Gastrocnemius medialis (tissue), 4 donors: ENCODE results near the gene MED25. TPM values are rescaled to one million over a fixed set of nuclear protein-coding genes. Genes with fewer than 3 reads are reported as not detected.

Experiments used
- ATAC-seq, 2 donors: fragments of 150-250 bp; one replicate each; pipeline ENCODE4 v1.9.1; 2016
- DNase-seq, 2 donors: peaks; one replicate each; pipeline ENCODE4 v3.0.0-alpha.2; 2019
- H3K27ac ChIP-seq, 4 donors: fragments of 200-600 bp; sonication (generic); 1 replicate in 1 of 4; 2 replicates in 3 of 4; pipeline ENCODE4 v1.5.1; 2016 to 2018; ENCODE audit warnings: mild to moderate bottlenecking in 2 of 4, moderate library complexity in 1 of 4
- H3K27me3 ChIP-seq, 3 donors: fragments of 200-600 bp; sonication (generic) in 2 of 3; 1 replicate in 1 of 3; 2 replicates in 2 of 3; pipeline versions ENCODE4 v1.5.1 to v1.6.0; 2016 to 2019; ENCODE audit warnings: mild to moderate bottlenecking in 1 of 3, moderate library complexity in 1 of 3
- H3K36me3 ChIP-seq, 2 donors: fragments of 200-600 bp; sonication (generic) in 1 of 2; one replicate each; pipeline ENCODE4 v1.5.1; 2017 to 2018
- H3K4me1 ChIP-seq, 2 donors: fragments of 200-600 bp; sonication (generic) in 1 of 2; one replicate each; pipeline ENCODE4 v1.5.1; 2016 to 2017; ENCODE audit warnings: mild to moderate bottlenecking in 2 of 2
- H3K4me3 ChIP-seq, 4 donors: fragments of 200-600 bp; sonication (generic) in 3 of 4; 1 replicate in 1 of 4; 2 replicates in 3 of 4; pipeline ENCODE4 v1.5.1; 2016 to 2019; ENCODE audit warnings: mild to moderate bottlenecking in 2 of 4
- H3K9me3 ChIP-seq, 3 donors: fragments of 200-600 bp; sonication (generic) in 2 of 3; 1 replicate in 1 of 3; 2 replicates in 2 of 3; pipeline ENCODE4 v1.5.1; 2016 to 2019
- POLR2A ChIP-seq, 2 donors: fragments of 450-650 bp; IDR thresholded peaks; one replicate each; pipeline ENCODE4 v1.6.1; 2017; ENCODE audit warnings: antibody characterized with exemption in 2 of 2, mild to moderate bottlenecking in 2 of 2, moderate library complexity in 2 of 2
- in situ Hi-C, 4 donors: fragments of 200-750 bp; cut with MboI; loops; one replicate each; pipeline versions ENCODE4 v1.15.0 to v1.8.0; 2017; ENCODE audit warnings: low sequenced_read_pairs in 4 of 4
- intact Hi-C: fragments of 100-400 bp; cut with DNase I; formaldehyde crosslinking; loops from one replicate; pipeline ENCODE4 v1.15.1; 2023; ENCODE audit warnings: low total_unique reads
- total RNA-seq, 4 donors: library from RNA; depleted of rRNA; stranded (reverse); fragments of >200 nt; gene quantifications; one replicate each; pipeline versions ENCODE4 v1.1.0 to v1.2.3, GENCODE V29; 2016
- TF ChIP-seq, protein P1 (sequence below), 5 experiments: fragments of 450-650 bp in 3 of 5; fragments of 200-600 bp in 2 of 5; sonication (generic) in 2 of 5; IDR thresholded peaks in 4 of 5; conservative IDR thresholded peaks in 1 of 5; 1 replicate in 4 of 5; 2 replicates in 1 of 5; pipeline ENCODE4 v1.5.1; 2016 to 2019; ENCODE audit warnings: antibody characterized with exemption in 5 of 5, mild to moderate bottlenecking in 3 of 5, moderate library complexity in 3 of 5

MED25 gene
- total RNA-seq, 4 donors from 2014 or later = 46.6 to 105 (median 78.7) TPM

DNA sequence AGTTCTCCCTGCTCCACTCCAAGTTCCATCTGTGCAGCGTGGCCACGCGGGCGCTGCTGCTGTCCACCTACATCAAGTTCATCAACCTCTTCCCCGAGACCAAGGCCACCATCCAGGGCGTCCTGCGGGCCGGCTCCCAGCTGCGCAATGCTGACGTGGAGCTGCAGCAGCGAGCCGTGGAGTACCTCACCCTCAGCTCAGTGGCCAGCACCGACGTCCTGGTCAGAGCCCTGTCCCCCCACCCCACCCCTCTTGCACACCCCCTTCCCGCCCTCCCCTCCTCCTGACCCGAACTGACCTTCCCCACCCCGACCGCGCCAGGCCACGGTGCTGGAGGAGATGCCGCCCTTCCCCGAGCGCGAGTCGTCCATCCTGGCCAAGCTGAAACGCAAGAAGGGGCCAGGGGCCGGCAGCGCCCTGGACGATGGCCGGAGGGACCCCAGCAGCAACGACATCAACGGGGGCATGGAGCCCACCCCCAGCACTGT, 16.6 kb upstream of the MED25 start:
- H3K27ac ChIP-seq = peak overlapping the region; percentile 56 to 73 (median 62)
- H3K27me3 ChIP-seq = no peaks in the 10 kb centered on the region
- peak overlapping the region in 3 of 4 donors; percentile 26 to 45 (median 42) for H3K4me3 ChIP-seq
- H3K36me3 ChIP-seq = peaks cover 0 to 57% of the 10 kb centered on the region in 2 donors
- ATAC-seq (no peak), DNase-seq (no peak)
- TF ChIP-seq, protein P1, sequence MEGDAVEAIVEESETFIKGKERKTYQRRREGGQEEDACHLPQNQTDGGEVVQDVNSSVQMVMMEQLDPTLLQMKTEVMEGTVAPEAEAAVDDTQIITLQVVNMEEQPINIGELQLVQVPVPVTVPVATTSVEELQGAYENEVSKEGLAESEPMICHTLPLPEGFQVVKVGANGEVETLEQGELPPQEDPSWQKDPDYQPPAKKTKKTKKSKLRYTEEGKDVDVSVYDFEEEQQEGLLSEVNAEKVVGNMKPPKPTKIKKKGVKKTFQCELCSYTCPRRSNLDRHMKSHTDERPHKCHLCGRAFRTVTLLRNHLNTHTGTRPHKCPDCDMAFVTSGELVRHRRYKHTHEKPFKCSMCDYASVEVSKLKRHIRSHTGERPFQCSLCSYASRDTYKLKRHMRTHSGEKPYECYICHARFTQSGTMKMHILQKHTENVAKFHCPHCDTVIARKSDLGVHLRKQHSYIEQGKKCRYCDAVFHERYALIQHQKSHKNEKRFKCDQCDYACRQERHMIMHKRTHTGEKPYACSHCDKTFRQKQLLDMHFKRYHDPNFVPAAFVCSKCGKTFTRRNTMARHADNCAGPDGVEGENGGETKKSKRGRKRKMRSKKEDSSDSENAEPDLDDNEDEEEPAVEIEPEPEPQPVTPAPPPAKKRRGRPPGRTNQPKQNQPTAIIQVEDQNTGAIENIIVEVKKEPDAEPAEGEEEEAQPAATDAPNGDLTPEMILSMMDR (IDR thresholded peaks at IDR 0.05 in 4 of 5, conservative IDR thresholded peaks at IDR 0.05 in 1 of 5) = no peak
- TF ChIP-seq POLR2A (IDR thresholded peaks at IDR 0.05) = no peak
- in situ Hi-C loops = no loop called here
- no peaks in the 10 kb centered on the region for H3K9me3 ChIP-seq
- peaks cover 0 to 12% of the 10 kb centered on the region in 2 donors for H3K4me1 ChIP-seq
- intact Hi-C loops = no loop called here

DNA sequence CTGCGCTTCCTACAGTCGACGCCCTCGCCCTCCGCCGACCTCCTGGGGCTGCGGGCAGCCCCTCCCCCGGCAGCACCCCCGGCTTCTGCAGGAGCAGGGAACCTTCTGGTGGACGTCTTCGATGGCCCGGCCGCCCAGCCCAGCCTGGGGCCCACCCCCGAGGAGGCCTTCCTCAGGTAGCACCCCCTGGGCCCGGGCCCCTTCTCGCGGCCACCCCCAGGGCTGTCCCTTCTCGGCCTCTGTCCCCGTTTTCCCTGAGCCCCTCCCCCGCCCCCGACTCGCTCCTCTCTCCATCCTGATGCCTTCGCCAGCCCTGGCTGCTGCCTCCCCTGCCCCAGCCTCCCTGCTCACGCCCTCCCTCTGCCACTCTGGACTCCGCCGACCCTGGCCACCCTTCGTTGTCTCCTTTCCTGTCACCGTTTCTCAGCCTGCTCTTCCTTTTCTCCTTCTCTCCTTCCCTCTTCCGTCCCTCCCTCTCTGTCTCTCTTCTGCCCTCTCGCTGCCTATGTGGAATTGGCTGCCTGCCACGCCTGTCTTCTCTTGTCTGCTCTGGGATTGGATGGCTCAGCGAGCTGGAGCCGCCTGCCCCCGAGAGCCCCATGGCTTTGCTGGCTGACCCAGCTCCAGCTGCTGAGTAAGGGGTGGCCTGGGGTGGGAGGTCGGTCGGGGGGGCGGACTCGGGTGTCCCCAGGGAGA, 16.0 kb upstream of the MED25 start:
- Histone ChIP-seq H3K27ac (peak overlapping the region; percentile 56 to 73 (median 62)), H3K4me3 (peak overlapping the region; percentile 26 to 45 (median 34)), H3K9me3 (no peaks in the 10 kb centered on the region), H3K27me3 (no peaks in the 10 kb centered on the region), H3K36me3 (peaks cover 0 to 50% of the 10 kb centered on the region in 2 donors), H3K4me1 (peaks cover 0 to 12% of the 10 kb centered on the region in 2 donors)
- intact Hi-C loops = no loop called here
- DNase-seq (peak; percentile 82 to 87), ATAC-seq (peak; percentile 83 to 86)
- TF ChIP-seq, protein P1 (IDR thresholded peaks at IDR 0.05 in 4 of 5, conservative IDR thresholded peaks at IDR 0.05 in 1 of 5) = peak in 4 of 5 experiments; percentile 30 to 48 (median 44)
- no peak for TF ChIP-seq POLR2A (IDR thresholded peaks at IDR 0.05)
- in situ Hi-C loops = no loop called here

DNA sequence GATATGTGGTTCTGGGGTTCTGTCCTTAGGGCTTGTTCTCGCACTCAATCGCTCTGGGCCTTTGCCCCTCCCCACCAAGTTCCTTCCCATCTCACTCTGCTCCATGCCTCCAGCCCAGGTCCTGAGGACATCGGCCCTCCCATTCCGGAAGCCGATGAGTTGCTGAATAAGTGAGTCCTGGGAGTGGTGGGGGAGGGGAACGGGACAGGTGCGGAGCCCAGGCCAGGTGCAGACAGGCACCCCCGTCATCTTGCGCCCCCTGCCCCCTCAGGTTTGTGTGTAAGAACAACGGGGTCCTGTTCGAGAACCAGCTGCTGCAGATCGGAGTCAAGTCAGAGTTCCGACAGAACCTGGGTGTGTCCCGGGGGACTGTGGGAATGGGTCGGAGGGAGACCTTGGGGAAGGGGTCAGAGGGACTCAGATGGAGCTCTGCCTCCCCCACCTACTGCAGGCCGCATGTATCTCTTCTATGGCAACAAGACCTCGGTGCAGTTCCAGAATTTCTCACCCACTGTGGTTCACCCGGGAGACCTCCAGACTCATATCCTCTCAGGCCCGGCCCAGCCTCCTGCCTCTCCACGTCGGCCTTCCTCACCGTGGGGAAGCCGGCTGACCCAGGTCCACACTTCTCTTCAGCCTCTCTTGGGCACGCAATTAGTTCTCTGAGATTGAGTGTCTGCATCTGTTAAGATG, 15.1 kb upstream of the MED25 start:
- peak in 1 of 2 donors; percentile 5 for ATAC-seq
- TF ChIP-seq POLR2A (IDR thresholded peaks at IDR 0.05) = no peak
- TF ChIP-seq, protein P1 (IDR thresholded peaks at IDR 0.05 in 4 of 5, conservative IDR thresholded peaks at IDR 0.05 in 1 of 5) = no peak
- intact Hi-C loops = no loop called here

DNA sequence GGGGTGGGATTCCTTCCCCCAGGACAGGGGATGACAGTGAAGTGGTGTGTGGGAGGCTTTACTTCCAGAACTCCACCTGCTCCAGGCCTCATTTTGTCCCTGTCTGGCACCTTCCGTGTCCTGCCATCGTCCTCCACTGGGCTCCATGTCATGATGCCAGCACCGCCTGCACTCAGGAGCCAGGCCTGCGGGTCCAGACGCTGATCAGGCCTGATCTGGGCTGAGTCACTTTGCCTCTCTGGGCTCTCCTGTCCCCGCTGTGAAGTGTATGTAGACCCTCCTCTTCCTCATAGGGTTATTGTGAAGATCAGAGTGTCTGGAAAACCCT, 14.6 kb upstream of the MED25 start:
- no peak for DNase-seq
- ATAC-seq = no peak
- intact Hi-C loops = no loop called here
- Histone ChIP-seq H3K4me1 (peaks cover 0 to 12% of the 10 kb centered on the region in 2 donors), H3K9me3 (no peaks in the 10 kb centered on the region), H3K27me3 (no peaks in the 10 kb centered on the region), H3K36me3 (peaks cover 0 to 41% of the 10 kb centered on the region in 2 donors), H3K4me3 (no peak overlapping the region), H3K27ac (no peak overlapping the region)
- TF ChIP-seq, protein P1 (IDR thresholded peaks at IDR 0.05 in 4 of 5, conservative IDR thresholded peaks at IDR 0.05 in 1 of 5) = no peak
- no peak for TF ChIP-seq POLR2A (IDR thresholded peaks at IDR 0.05)
- in situ Hi-C loops = no loop called here

More for the DNA sequence above, 15.1 kb upstream of the MED25 start:
- H3K27me3 ChIP-seq = no peaks in the 10 kb centered on the region
- DNase-seq = no peak
- H3K4me3 ChIP-seq = peak overlapping the region in 2 of 4 donors; percentile 26 to 42
- in situ Hi-C loops = no loop called here
- no peaks in the 10 kb centered on the region for H3K9me3 ChIP-seq
- H3K36me3 ChIP-seq = peaks cover 0 to 45% of the 10 kb centered on the region in 2 donors
- H3K4me1 ChIP-seq = peaks cover 0 to 12% of the 10 kb centered on the region in 2 donors
- peak overlapping the region; percentile 56 to 73 (median 62) for H3K27ac ChIP-seq
